ENCODE data around the gene APOL5.

- TF ChIP-seq CTCF (IDR thresholded peaks at IDR 0.05; ENCODE audit: insufficient read depth, low read length) (no peak), POLR2AphosphoS5 (IDR thresholded peaks at IDR 0.05; ENCODE audit: low read depth) (no peak), GABPA (IDR thresholded peaks at IDR 0.05; ENCODE audit: low read depth) (no peak)
Measured at GRCh38 chr22:35740616-35741015, 22.9 kb downstream of the APOL5 start.

Data from HL-60 (cell line).